HT1080 (cell line): ENCODE results near the gene DPYSL5. TPM values are rescaled to one million over a fixed set of nuclear protein-coding genes. Genes with fewer than 3 reads are reported as not detected.
A peak's percentile ranks its signal among the peaks of the same experiment; 100 is the strongest.
"Not testable (repeated sequence)": the region's sequence is repeated elsewhere in the genome, so short reads cannot be mapped to it uniquely, and the experiment has no call there.

Source experiments
- DNase-seq: peaks from one replicate; pipeline ENCODE4 v3.0.0-alpha.2; 2015; ENCODE audit warnings: low read depth
- total RNA-seq: library from RNA; depleted of rRNA; stranded (reverse); fragments of >200 nt; shearing (Covaris generic); gene quantifications from 2 replicates; pipeline ENCODE4 v1.2.3, GENCODE V29; 2014

Gene DPYSL5
- total RNA-seq, 1 experiment from 2014 or later, result 0.11 TPM

GRCh38 chr2:26922405-26923188 lies 74.7 kb downstream of the DPYSL5 start:
- DNase-seq, result peak; percentile 64

GRCh38 chr2:26923189-26923466 lies 75.2 kb downstream of the DPYSL5 start:
- not testable (repeated sequence) for DNase-seq

GRCh38 chr2:26924731-26925099 lies 76.8 kb downstream of the DPYSL5 start:
- DNase-seq, result no peak

- no peak for DNase-seq
Measured at GRCh38 chr2:26925100-26925791, 77.3 kb downstream of the DPYSL5 start.

GRCh38 chr2:26927221-26927620 lies 79.3 kb downstream of the DPYSL5 start:
- no peak for DNase-seq

- DNase-seq, result no peak
Measured at GRCh38 chr2:26932974-26933373, 85.0 kb downstream of the DPYSL5 start.

- no peak for DNase-seq
Measured at GRCh38 chr2:26933431-26934334, 85.8 kb downstream of the DPYSL5 start.

GRCh38 chr2:26934335-26934724 lies 86.4 kb downstream of the DPYSL5 start:
- DNase-seq, result no peak

GRCh38 chr2:26934985-26935384 lies 87.1 kb downstream of the DPYSL5 start:
- no peak for DNase-seq

GRCh38 chr2:26936855-26937254 lies 88.9 kb downstream of the DPYSL5 start:
- DNase-seq, result no peak

GRCh38 chr2:26938399-26939118 lies 90.6 kb downstream of the DPYSL5 start:
- DNase-seq, result peak; percentile 29

- no peak for DNase-seq
Measured at GRCh38 chr2:26940001-26940400, 92.1 kb downstream of the DPYSL5 start.

GRCh38 chr2:26941486-26941885 lies 93.6 kb downstream of the DPYSL5 start:
- DNase-seq, result peak; percentile 33

GRCh38 chr2:26942543-26943295 lies 94.8 kb downstream of the DPYSL5 start:
- DNase-seq, result peak; percentile 50

GRCh38 chr2:26945991-26946750 lies 98.2 kb downstream of the DPYSL5 start:
- DNase-seq, result no peak

GRCh38 chr2:26946841-26947784 lies 99.2 kb downstream of the DPYSL5 start:
- peak; percentile 56 for DNase-seq

GRCh38 chr2:26948800-26949199 lies 100.9 kb downstream of the DPYSL5 start:
- DNase-seq, result no peak

GRCh38 chr2:26950246-26950645 lies 102.3 kb downstream of the DPYSL5 start:
- DNase-seq, result no peak

GRCh38 chr2:26951236-26951635 lies 103.3 kb downstream of the DPYSL5 start:
- no peak for DNase-seq
